ENCODE data around the gene ARMH4. TPM values are rescaled to one million over a fixed set of nuclear protein-coding genes. Genes with fewer than 3 reads are reported as not detected.

The ARMH4 gene
- total and polyA plus RNA-seq, 12 donors, result 1.1 to 23.2 (median 9.0) TPM

DNA sequence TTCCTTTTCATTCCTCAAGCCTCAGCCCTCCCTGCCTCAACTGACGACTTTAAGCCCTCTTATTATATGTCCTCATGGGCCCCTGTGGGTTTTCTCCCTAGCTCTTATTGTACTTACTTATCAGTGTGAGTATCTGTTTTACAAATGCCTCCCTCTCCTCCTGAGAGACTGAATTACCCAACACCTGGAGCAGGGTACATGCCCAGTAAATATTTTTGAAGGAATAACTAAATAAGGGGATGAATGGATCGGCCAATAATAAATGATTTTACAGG is 190.3 kb downstream of the ARMH4 start:
- TF ChIP-seq, protein P1, sequence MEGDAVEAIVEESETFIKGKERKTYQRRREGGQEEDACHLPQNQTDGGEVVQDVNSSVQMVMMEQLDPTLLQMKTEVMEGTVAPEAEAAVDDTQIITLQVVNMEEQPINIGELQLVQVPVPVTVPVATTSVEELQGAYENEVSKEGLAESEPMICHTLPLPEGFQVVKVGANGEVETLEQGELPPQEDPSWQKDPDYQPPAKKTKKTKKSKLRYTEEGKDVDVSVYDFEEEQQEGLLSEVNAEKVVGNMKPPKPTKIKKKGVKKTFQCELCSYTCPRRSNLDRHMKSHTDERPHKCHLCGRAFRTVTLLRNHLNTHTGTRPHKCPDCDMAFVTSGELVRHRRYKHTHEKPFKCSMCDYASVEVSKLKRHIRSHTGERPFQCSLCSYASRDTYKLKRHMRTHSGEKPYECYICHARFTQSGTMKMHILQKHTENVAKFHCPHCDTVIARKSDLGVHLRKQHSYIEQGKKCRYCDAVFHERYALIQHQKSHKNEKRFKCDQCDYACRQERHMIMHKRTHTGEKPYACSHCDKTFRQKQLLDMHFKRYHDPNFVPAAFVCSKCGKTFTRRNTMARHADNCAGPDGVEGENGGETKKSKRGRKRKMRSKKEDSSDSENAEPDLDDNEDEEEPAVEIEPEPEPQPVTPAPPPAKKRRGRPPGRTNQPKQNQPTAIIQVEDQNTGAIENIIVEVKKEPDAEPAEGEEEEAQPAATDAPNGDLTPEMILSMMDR (IDR thresholded peaks at IDR 0.05), result no peak
- no peak for TF ChIP-seq POLR2A (IDR thresholded peaks at IDR 0.05)
- no peak overlapping the region for H3K27ac ChIP-seq
- H3K4me1 ChIP-seq (replicated peaks in 1 of 2), result no peaks in the 10 kb centered on the region
- intact Hi-C loops (cut with DNase I), result no loop called here
- 63 to 73% (median 69%) methylated on average over 2 of the region's 2 CpGs for WGBS, 4 donors
- no peaks in the 10 kb centered on the region for H3K36me3 ChIP-seq (replicated peaks in 1 of 2)
- no peaks in the 10 kb centered on the region for H3K27me3 ChIP-seq
- H3K9me3 ChIP-seq (replicated peaks in 1 of 3), result no peaks in the 10 kb centered on the region
- no peak overlapping the region for H3K4me3 ChIP-seq
- no peak for DNase-seq

DNA sequence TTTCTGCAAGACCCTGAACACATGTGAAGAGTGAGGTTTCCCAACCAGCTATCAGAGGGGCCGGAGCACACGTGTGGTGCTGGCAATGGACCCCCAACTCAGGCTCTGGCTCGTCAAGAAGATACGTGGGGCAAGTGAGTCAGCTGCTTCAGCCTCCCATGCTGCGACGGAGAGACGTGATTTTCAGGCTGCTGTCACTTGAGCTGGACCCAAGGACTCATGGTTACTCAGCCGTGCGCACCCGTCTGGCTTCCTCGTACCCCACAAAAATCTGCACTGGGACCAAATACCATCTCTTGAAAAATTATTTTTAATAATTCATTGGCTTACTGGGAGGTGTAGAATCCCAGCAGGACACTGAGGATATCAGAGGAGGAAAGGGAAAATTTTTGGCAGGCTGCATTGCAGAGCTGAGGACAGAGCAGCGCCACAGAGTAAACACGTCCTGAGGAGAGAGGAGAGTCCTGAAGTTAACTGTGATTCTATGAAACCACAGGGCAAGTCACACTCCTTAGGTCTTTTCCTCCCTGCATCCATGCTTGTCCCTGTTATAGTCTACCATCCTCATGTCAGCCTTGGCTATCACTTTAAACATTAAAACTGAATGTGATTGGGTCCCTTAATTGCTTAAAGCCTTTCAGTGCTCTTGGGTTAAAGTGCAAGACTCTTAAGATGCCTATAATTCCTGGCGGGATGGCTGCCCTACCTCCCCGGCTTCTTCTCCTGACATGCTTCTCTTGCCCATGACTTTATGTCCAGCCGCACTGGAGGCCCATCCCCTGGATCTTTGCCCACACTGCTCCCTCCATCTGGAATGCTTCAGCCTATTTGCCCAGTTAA is 190.8 kb downstream of the ARMH4 start:
- H3K27ac ChIP-seq, result no peak overlapping the region
- WGBS, 4 donors, result 68 to 83% (median 79%) methylated on average over 14 to 16 of the region's 16 CpGs

DNA sequence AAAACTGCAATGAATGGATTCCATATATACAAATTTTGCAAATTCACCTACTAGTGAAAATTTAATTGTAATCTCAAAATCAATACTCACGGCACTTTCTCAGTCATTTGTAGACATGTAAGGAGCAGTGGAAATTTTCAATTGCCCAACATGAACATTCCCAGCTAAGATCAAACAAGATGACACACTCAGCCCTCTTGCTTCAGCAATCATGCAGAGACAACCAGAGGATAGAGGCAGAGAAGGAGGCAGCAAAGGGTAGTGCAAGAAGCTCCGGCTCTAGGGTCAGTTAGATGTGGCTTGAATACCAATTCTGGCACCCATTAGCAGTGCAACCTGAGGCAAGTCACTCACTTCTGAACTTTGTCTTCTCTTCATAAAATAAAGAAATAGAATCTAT is 194.6 kb downstream of the ARMH4 start:
- Histone ChIP-seq H3K9me3 (replicated peaks in 1 of 3) (no peaks in the 10 kb centered on the region), H3K36me3 (replicated peaks in 1 of 2) (no peaks in the 10 kb centered on the region), H3K4me1 (replicated peaks in 1 of 2) (no peaks in the 10 kb centered on the region), H3K4me3 (no peak overlapping the region), H3K27me3 (no peaks in the 10 kb centered on the region), H3K27ac (no peak overlapping the region)
- intact Hi-C loops (cut with DNase I), result no loop called here
- no peak for DNase-seq
- WGBS, 4 donors, result 82 to 87% (median 84%) methylated on average over 2 of the region's 2 CpGs
- TF ChIP-seq POLR2A (IDR thresholded peaks at IDR 0.05), result no peak
- TF ChIP-seq, protein P1 (IDR thresholded peaks at IDR 0.05), result no peak

More for the DNA sequence above, 190.8 kb downstream of the ARMH4 start:
- no peaks in the 10 kb centered on the region for H3K27me3 ChIP-seq
- H3K4me1 ChIP-seq (replicated peaks in 1 of 2), result no peaks in the 10 kb centered on the region
- DNase-seq, result no peak
- H3K36me3 ChIP-seq (replicated peaks in 1 of 2), result no peaks in the 10 kb centered on the region
- no peak overlapping the region for H3K4me3 ChIP-seq
- H3K9me3 ChIP-seq (replicated peaks in 1 of 3), result no peaks in the 10 kb centered on the region
- intact Hi-C loops (cut with DNase I), result no loop called here
- TF ChIP-seq POLR2A (IDR thresholded peaks at IDR 0.05), result no peak
- TF ChIP-seq, protein P1 (IDR thresholded peaks at IDR 0.05), result no peak

Small RNAs within 50 kb of the gene (small RNA-seq; reads per million reads assigned to genes)
- gene RN7SL598P, result 0 to 0.08 reads per million in 2 donors

Other genes starting within 250 kb of the ARMH4 start
- 100 to 1,000 TPM in 3 of 9 donors, 10 to 100 TPM in 6; 49.0 to 138 (median 85.5) TPM for gene ACTR10, start 47.9 kb upstream of the ARMH4 start, total RNA-seq
- 100 to 1,000 TPM in 1 of 3 donors, 10 to 100 TPM in 2; 58.8 to 167 (median 79.5) TPM for gene ACTR10, start 47.9 kb upstream of the ARMH4 start, polyA plus RNA-seq
- 100 to 1,000 TPM in 8 of 9 donors, 10 to 100 TPM in 1; 80.9 to 270 (median 143) TPM for gene PSMA3, start 92.6 kb upstream of the ARMH4 start, total RNA-seq
- gene PSMA3, start 92.6 kb upstream of the ARMH4 start, polyA plus RNA-seq, result 100 to 1,000 TPM; 164 to 260 (median 173) TPM
- 10 to 100 TPM in 8 of 9 donors, 1 to 10 TPM in 1; 6.2 to 38.0 (median 18.4) TPM for gene ARID4A, start 146.3 kb upstream of the ARMH4 start, total RNA-seq
- 10 to 100 TPM in 2 of 3 donors, 1 to 10 TPM in 1; 4.4 to 17.5 (median 16.3) TPM for gene ARID4A, start 146.3 kb upstream of the ARMH4 start, polyA plus RNA-seq
- gene TOMM20L, start 243.7 kb upstream of the ARMH4 start, total RNA-seq, result under 1 TPM in 1 of 9 donors, not detected in 8; 0.58 TPM
- not detected for gene TOMM20L, start 243.7 kb upstream of the ARMH4 start, polyA plus RNA-seq